ENCODE data around the gene SMCO2.
"Not testable (repeated sequence)": the region's sequence is repeated elsewhere in the genome, so short reads cannot be mapped to it uniquely, and the experiment has no call there.

GRCh38 chr12:27544858-27545257 is 98.3 kb downstream of the SMCO2 start:
- not testable (repeated sequence) for TF ChIP-seq CTCF (conservative IDR thresholded peaks at IDR 0.05; ENCODE audit: low read depth, low read length); FOS (IDR thresholded peaks at IDR 0.05; ENCODE audit: low read depth, low read length); BHLHE40 (IDR thresholded peaks at IDR 0.05; ENCODE audit: low read depth, low read length); SMC3 (IDR thresholded peaks at IDR 0.05; ENCODE audit: low read depth, low read length); MAFK (IDR thresholded peaks at IDR 0.05; ENCODE audit: low read depth, low read length); MXI1 (IDR thresholded peaks at IDR 0.05; ENCODE audit: borderline replicate concordance, low read depth, low read length); POLR2A (IDR thresholded peaks at IDR 0.05; ENCODE audit: low read depth, low read length)
- TF ChIP-seq, protein P1, sequence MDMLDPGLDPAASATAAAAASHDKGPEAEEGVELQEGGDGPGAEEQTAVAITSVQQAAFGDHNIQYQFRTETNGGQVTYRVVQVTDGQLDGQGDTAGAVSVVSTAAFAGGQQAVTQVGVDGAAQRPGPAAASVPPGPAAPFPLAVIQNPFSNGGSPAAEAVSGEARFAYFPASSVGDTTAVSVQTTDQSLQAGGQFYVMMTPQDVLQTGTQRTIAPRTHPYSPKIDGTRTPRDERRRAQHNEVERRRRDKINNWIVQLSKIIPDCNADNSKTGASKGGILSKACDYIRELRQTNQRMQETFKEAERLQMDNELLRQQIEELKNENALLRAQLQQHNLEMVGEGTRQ (IDR thresholded peaks at IDR 0.05; ENCODE audit: low read depth, low read length), result not testable (repeated sequence)
